NCI-H1436 (cell line): ENCODE results near the gene TK2.
"Not testable (repeated sequence)": the region's sequence is repeated elsewhere in the genome, so short reads cannot be mapped to it uniquely, and the experiment has no call there.

Experiments
- DNase-seq: peaks from one replicate; lab custom pipeline; 2025; lab: John Stamatoyannopoulos, UW

Gene TK2

DNA sequence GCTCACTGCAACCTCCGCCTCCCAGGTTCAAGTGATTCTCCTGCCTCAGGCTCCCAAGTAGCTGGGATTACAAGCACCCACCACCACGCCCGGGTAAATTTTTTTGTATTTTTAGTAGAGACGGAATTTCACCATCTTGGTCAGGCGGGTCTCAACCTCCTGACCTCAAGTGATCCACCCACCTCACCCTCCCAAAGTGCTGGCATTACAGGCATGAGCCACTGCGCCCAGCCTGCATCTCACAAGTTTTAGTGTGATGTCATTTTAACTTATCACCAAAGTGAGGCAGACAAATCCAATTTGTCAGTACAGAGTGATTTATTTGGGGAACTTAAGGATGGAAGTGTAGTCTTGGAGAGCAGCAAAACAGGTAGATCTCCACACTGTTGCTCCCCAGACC, 83.3 kb downstream of the TK2 start:
- not testable (repeated sequence) for DNase-seq

DNA sequence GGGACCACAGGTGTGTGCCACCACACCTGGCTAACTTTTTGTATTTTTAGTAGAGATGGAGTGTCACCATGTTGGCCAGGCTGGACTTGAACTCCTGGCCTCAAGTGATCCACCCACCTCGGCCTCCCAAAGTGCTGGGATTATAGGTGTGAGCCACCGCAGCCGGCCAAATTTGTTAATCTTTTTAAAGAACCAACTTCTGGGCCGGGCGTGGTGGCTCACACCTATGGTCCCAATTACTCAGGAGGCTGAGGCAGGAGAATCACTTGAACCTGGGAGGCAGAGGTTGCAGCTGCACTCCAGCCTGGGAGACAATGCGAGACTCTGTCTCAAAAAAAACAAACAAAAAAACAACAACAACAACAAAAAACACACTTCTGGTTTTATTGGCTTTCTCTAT, 84.0 kb downstream of the TK2 start:
- not testable (repeated sequence) for DNase-seq

DNA sequence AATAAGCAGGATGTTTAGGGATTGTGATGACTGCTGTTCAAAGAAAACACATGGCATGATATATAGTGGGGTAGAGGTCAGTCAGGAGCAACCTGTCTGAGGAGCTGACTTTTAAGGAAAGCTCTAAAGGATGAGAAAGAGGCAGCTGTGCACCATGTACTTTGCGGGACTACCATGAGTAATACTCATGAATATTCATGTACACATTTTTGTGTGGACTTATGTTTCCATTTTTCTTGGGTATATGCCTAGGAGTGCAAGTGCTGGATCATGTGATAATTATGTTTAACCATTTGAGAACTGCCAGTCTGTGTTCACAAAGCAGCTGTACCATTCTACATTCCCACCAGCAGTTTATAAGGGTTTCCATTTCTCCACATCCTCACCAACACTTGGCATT, 87.0 kb downstream of the TK2 start:
- DNase-seq = no peak

DNA sequence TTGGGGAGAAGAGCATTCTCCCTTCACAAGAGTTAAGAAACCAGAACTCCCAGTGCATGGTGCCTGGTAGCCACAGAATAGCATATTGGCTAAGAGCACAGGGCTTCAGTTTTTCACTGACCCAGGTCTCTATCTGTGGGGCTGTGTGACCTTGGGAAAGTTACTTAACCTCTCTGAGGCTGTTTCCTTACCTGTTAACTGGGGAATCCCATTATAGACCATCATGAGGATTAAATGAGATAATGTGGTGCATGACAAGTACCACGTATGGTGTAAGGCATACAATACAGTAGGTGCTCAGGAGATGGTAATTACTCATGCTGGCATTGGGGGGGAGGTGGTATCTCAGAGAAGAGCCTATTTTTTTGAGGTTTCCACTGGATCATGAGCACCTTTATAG, 89.2 kb downstream of the TK2 start:
- no peak for DNase-seq

DNA sequence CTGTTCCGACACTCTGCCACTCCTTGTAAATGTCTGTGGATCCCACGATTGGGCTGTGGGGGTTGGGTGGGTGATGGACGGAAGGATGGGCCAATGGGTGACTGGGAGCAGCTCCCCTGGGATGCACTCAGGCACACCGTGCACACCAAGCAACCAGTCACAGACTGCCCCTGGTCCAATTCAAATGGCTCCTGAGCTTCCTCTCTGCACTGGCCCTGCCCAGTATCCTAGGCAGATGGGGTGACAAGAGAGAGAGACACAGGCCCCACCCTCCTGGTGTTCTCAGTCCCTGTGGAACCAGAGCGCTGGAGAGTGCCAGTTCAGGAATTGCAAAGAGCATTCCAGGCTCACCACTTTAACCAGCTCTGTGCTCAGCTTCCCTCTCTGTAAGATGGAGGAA, 90.0 kb downstream of the TK2 start:
- DNase-seq = no peak

DNA sequence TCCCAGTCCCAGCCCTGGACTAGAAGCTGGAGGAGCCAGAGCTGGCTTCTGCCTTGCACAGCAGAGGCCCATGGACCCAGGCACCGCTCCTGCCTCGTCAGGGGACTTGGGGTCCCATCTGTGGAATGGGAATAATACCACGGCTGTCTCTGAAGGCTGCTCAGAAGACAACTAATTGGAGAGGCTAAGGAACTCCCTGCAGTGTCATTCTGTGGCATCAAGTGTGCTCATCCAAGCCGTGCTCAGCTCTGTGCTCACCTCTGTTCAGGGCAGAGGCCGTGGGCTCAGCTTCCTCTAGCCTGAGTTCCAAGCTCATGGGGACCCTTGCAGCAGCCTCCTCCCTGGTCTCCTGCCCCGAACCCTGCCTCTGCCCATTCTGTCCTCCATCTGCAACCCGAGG, 91.1 kb downstream of the TK2 start:
- no peak for DNase-seq

DNA sequence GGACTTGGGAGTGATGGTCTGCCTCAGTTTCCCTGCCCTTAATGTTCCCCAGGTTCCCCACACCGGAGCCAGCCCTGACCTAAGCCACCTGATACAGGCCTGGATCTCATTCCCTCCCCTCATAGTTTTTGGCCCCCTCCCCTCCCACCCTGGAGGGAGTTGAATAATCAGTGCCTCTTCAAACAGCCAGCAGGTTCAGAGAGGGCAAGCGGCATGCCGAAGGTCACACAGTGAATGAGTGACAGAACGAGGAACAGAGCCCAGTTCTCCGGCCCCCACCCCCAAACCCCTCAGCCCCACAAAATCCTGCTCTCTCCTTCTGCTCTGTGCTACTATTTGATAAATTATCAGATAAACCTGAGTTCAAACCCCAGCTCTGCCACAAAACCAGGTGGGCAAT, 91.6 kb downstream of the TK2 start:
- no peak for DNase-seq
